ENCODE measurements around the gene KCNQ2.

Gene KCNQ2

DNA sequence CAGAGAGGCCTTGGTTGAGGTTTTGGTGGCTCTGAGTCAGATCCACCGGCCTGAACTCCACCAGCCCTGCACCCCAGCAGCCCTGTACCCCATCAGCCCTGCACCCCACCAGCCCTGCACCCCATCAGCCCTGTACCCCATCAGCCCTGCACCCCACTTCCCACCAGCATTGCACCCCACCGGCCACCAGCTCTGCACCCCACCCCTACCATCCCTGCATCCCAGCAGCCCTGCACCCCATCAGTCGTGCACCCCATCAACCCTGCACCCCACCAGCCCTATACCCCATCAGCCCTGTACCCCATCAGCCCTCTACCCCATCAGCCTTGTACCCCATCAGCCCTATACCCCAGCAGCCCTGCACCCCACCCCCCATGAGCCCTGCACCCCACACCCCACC, 97.0 kb downstream of the KCNQ2 start:
- H3K9me3 Mint-ChIP-seq: no peaks in the 10 kb centered on the region
- TF ChIP-seq, protein P1, sequence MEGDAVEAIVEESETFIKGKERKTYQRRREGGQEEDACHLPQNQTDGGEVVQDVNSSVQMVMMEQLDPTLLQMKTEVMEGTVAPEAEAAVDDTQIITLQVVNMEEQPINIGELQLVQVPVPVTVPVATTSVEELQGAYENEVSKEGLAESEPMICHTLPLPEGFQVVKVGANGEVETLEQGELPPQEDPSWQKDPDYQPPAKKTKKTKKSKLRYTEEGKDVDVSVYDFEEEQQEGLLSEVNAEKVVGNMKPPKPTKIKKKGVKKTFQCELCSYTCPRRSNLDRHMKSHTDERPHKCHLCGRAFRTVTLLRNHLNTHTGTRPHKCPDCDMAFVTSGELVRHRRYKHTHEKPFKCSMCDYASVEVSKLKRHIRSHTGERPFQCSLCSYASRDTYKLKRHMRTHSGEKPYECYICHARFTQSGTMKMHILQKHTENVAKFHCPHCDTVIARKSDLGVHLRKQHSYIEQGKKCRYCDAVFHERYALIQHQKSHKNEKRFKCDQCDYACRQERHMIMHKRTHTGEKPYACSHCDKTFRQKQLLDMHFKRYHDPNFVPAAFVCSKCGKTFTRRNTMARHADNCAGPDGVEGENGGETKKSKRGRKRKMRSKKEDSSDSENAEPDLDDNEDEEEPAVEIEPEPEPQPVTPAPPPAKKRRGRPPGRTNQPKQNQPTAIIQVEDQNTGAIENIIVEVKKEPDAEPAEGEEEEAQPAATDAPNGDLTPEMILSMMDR (IDR thresholded peaks at IDR 0.05; ENCODE audit: unreplicated experiment in 3 of 3): no peak
- H3K27ac Mint-ChIP-seq: peak overlapping the region in 1 of 3 experiments; percentile 76
- H3K4me1 Mint-ChIP-seq: peaks cover 28% of the 10 kb centered on the region
- H3K27me3 Mint-ChIP-seq (ENCODE audit: low read depth): peaks cover 28% of the 10 kb centered on the region
- H3K4me3 Mint-ChIP-seq: peak overlapping the region in 1 of 3 experiments; percentile 42
- no peaks in the 10 kb centered on the region for H3K36me3 Mint-ChIP-seq (ENCODE audit: low read depth)

DNA sequence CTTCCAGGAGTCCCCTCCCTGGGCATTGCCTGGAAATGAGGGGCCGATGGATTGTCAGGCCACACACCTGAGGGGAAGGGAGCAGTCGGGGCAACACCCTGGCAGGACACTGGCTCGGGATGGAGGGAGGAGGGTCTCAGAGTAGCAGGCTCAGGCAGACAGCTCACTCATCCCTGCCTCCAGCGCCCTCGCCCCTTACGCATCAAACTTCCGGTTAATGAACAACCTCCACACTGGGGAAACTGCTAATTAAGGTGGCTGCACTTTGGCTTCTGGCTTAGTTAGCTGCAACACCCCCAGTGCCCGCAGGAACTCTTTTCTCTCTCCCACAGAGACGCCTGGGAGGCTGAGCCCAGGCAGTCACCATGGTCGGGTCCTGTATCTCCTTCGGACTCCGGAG, 98.0 kb downstream of the KCNQ2 start:
- no peaks in the 10 kb centered on the region for H3K9me3 Mint-ChIP-seq
- H3K4me3 Mint-ChIP-seq: peak overlapping the region in 1 of 3 experiments; percentile 50
- TF ChIP-seq, protein P1 (IDR thresholded peaks at IDR 0.05; ENCODE audit: unreplicated experiment in 3 of 3): no peak
- peak overlapping the region in 2 of 3 experiments; percentile 48 to 76 for H3K27ac Mint-ChIP-seq
- no peaks in the 10 kb centered on the region for H3K36me3 Mint-ChIP-seq (ENCODE audit: low read depth)
- H3K4me1 Mint-ChIP-seq: peaks cover 28% of the 10 kb centered on the region
- H3K27me3 Mint-ChIP-seq (ENCODE audit: low read depth): peaks cover 28% of the 10 kb centered on the region

DNA sequence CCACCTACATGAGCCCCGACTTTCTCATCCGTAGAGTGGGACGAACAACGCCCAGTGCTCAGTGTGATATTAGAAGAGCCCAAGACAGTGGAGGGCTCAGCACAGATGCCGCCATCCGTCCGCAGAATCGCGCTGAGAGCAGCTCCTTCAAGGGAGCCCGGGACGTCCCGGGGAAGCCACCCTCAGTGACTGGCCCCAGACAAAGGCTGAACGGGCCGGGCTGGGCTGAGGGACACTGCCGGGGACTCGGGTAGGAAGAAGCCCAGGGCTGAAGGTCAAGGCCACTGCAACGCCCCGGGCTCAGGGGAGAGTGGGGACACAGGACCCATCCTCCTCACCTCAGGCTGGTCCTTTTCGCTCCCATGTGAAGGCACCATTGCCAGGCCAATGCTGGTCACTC, 98.5 kb downstream of the KCNQ2 start:
- H3K27me3 Mint-ChIP-seq (ENCODE audit: low read depth): peaks cover 28% of the 10 kb centered on the region
- peaks cover 2% of the 10 kb centered on the region for H3K36me3 Mint-ChIP-seq (ENCODE audit: low read depth)
- TF ChIP-seq, protein P1 (IDR thresholded peaks at IDR 0.05; ENCODE audit: unreplicated experiment in 3 of 3): no peak
- peaks cover 28% of the 10 kb centered on the region for H3K4me1 Mint-ChIP-seq
- peak overlapping the region in 2 of 3 experiments; percentile 44 to 50 for H3K4me3 Mint-ChIP-seq
- peak overlapping the region in 2 of 3 experiments; percentile 48 to 76 for H3K27ac Mint-ChIP-seq
- H3K9me3 Mint-ChIP-seq: no peaks in the 10 kb centered on the region

DNA sequence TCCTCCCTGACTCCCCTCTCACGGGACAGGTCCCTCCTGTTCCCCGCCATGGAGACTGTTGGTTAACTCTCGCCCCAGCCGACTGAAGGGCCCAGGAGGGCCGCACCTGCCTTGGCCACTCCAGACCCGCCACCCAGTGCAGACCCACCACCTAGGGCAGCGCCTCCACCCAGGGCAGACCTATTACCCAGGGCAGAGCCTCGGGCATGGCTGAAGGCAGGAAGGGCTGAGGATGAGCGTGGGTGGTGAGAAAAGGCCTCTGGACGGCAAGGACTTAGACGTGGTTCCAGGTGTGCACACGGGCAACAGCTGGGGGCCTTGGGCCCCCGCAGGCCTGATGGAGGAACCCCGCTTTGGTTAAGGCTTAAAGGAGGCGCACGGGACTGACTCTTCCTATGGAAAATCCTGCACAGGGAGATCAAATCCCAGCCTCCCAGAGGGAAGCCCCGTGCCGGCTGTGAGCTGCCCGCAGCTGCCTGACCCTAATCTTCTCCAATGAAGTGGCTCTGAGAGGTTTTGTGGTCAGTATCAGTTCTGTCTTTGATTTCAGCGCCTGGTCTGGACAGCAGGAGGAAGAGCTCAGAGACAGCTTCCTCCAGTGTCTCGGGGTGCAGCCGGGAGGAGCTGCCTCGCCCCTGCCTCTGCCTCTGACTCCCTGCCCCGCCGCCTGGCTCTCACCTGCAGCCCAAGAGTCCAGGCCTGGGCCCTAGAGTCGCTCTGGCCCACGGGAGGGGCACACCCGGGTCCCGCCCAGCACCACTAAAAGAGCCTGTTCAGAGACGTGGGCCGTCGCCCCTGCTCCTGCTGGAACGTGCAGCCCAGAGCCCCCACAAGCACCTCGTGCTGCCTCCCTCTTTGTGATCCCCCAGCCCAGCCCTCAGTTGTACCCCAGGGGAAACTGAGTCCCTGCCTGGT, 99.2 kb downstream of the KCNQ2 start:
- H3K4me1 Mint-ChIP-seq: peaks cover 22% of the 10 kb centered on the region
- no peak overlapping the region for H3K4me3 Mint-ChIP-seq
- H3K27me3 Mint-ChIP-seq (ENCODE audit: low read depth): peaks cover 23% of the 10 kb centered on the region
- TF ChIP-seq, protein P1 (IDR thresholded peaks at IDR 0.05; ENCODE audit: unreplicated experiment in 3 of 3): no peak
- H3K36me3 Mint-ChIP-seq (ENCODE audit: low read depth): peaks cover 3% of the 10 kb centered on the region
- no peaks in the 10 kb centered on the region for H3K9me3 Mint-ChIP-seq
- H3K27ac Mint-ChIP-seq: peak overlapping the region in 1 of 3 experiments; percentile 76

DNA sequence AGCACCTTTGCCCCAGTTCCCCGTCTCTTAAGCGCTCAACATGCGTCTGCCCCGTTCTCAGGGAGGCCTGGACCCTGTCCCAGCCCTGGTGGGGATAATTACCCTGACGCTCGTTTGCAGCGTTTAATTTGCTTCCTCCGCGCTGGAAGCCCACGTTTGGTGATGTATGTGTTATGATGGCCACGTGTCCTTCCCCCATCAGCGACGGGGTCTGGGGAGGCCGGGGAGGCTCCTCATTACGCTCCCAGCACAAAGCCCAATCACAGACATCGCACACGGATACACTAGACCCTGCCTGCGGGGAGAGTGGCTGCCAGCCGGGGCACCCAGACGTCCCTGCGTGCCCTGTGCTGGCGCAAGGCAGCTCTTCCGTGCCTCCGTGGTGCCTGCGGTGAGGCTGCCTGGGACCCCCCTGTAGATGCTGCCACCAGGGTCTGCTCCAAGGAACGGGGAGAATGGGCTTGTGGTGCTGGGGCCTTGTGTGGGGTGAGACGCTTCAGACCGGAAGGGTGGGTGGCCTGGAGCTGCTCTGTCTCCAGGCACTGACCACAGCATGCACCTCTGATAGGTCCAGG, 101.1 kb downstream of the KCNQ2 start:
- H3K9me3 Mint-ChIP-seq: no peaks in the 10 kb centered on the region
- TF ChIP-seq, protein P1 (IDR thresholded peaks at IDR 0.05; ENCODE audit: unreplicated experiment in 3 of 3): no peak
- peak overlapping the region in 1 of 3 experiments; percentile 1 for H3K4me3 Mint-ChIP-seq
- peaks cover 22% of the 10 kb centered on the region for H3K4me1 Mint-ChIP-seq
- peaks cover 23% of the 10 kb centered on the region for H3K27me3 Mint-ChIP-seq (ENCODE audit: low read depth)
- H3K36me3 Mint-ChIP-seq (ENCODE audit: low read depth): peaks cover 3% of the 10 kb centered on the region
- peak overlapping the region in 1 of 3 experiments; percentile 65 for H3K27ac Mint-ChIP-seq

Measured in nephron (organoid).